HEK293 (cell line): ENCODE data around the gene LRP10.

Source experiments
- ZNF274 ChIP-seq, 2 experiments: fragments of 200-500 bp in 1 of 2; fragments of 450-650 bp in 1 of 2; sonication (Bioruptor generic) in 1 of 2; formaldehyde crosslinking in 1 of 2; IDR thresholded peaks; 2 replicates each; pipeline versions ENCODE4 v1.5.1 to v1.6.1; 2014 to 2016; ENCODE audit warnings: borderline replicate concordance in 1 of 2, inconsistent platforms in 1 of 2, low read length in 1 of 2, missing biosample characterization in 1 of 2, missing genetic modification characterization in 1 of 2
- ZNF785 ChIP-seq: fragments of 450-650 bp; formaldehyde crosslinking; IDR thresholded peaks from 2 replicates; pipeline ENCODE4 v1.5.1; 2016; ENCODE audit warnings: missing biosample characterization, missing genetic modification characterization
- TF ChIP-seq, protein P1 (sequence below): fragments of 450-650 bp; formaldehyde crosslinking; IDR thresholded peaks from 2 replicates; pipeline ENCODE4 v1.5.1; 2016; ENCODE audit warnings: missing biosample characterization, missing genetic modification characterization
- TF ChIP-seq, protein P2 (sequence below): fragments of 450-650 bp; formaldehyde crosslinking; IDR thresholded peaks from 2 replicates; pipeline ENCODE4 v1.5.1; 2016; ENCODE audit warnings: missing biosample characterization, missing genetic modification characterization

DNA sequence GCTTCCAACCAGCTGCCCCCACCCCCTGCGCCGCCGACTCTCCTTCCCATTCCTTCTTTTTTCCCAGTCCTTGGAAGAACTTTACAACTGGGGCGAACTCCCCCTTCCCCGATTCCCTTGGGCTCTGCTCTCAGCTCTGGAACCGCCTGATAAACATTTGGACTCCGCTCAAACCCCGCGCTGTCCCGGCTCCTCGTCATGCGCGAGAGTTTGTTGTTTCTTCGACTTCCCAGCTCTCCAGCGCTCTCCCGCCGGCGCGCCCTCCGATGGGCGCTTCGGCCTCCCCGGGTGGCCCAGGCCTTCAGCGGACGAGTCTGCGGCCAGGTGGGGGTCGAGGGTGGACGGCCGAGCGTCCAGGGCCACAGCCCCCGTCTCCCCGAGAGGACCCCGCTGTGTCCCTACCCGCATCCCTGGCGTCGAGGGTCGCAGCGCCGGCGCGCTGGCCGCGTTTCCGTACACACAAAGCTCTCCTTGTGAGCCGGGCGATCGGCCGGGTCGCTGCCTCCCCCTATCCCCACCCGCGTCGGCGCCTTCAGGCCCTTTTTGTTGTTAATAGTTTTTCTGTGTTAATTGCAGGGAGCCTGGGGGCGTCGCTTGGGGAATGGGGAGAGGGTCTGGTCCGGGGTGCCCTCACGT is 34.3 kb upstream of the LRP10 start:
- TF ChIP-seq, protein P1, sequence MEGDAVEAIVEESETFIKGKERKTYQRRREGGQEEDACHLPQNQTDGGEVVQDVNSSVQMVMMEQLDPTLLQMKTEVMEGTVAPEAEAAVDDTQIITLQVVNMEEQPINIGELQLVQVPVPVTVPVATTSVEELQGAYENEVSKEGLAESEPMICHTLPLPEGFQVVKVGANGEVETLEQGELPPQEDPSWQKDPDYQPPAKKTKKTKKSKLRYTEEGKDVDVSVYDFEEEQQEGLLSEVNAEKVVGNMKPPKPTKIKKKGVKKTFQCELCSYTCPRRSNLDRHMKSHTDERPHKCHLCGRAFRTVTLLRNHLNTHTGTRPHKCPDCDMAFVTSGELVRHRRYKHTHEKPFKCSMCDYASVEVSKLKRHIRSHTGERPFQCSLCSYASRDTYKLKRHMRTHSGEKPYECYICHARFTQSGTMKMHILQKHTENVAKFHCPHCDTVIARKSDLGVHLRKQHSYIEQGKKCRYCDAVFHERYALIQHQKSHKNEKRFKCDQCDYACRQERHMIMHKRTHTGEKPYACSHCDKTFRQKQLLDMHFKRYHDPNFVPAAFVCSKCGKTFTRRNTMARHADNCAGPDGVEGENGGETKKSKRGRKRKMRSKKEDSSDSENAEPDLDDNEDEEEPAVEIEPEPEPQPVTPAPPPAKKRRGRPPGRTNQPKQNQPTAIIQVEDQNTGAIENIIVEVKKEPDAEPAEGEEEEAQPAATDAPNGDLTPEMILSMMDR (tag by site-specific recombination), result no peak
- TF ChIP-seq ZNF785 (tag by site-specific recombination) (no peak), ZNF274 (IDR thresholded peaks at IDR 0.05; ENCODE audit: low read length) (no peak), ZNF274 (tag by site-specific recombination; IDR thresholded peaks at IDR 0.05; ENCODE audit: borderline replicate concordance) (no peak)
- TF ChIP-seq, protein P2, sequence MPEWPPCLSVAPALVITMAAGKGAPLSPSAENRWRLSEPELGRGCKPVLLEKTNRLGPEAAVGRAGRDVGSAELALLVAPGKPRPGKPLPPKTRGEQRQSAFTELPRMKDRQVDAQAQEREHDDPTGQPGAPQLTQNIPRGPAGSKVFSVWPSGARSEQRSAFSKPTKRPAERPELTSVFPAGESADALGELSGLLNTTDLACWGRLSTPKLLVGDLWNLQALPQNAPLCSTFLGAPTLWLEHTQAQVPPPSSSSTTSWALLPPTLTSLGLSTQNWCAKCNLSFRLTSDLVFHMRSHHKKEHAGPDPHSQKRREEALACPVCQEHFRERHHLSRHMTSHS, result no peak
